H7 (cell line): Measurements from ENCODE around the gene ADAMTS18. TPM values are rescaled to one million over a fixed set of nuclear protein-coding genes. Genes with fewer than 3 reads are reported as not detected.

Experiments used
- DNase-seq: peaks from one replicate; pipeline ENCODE4 v3.0.0; 2012
- H3K27me3 ChIP-seq: 2 replicates; pipeline ENCODE4 v1.6.0; 2011; ENCODE audit warnings: mild to moderate bottlenecking, low read length; ENCODE audit not compliant: control insufficient read depth, insufficient read depth
- H3K36me3 ChIP-seq: replicated peaks from 2 replicates; pipeline ENCODE4 v1.5.1; 2011; ENCODE audit warnings: low read length; ENCODE audit not compliant: control insufficient read depth, insufficient read depth
- H3K4me3 ChIP-seq: 2 replicates; pipeline ENCODE4 v1.5.1; 2011; ENCODE audit warnings: low read depth, mild to moderate bottlenecking, control low read depth, low read length, moderate library complexity; ENCODE audit not compliant: insufficient read depth
- total RNA-seq: library from RNA; depleted of rRNA; stranded (reverse); fragments of >200 nt; shearing (Covaris generic); gene quantifications from 2 replicates; pipeline ENCODE4 v1.2.3, GENCODE V29; 2014

ADAMTS18 gene
- total RNA-seq, 1 experiment from 2014 or later: 0.94 TPM

- no peak for DNase-seq
- Histone ChIP-seq H3K4me3 (no peak overlapping the region), H3K27me3 (no peaks in the 10 kb centered on the region), H3K36me3 (no peaks in the 10 kb centered on the region)
Measured at GRCh38 chr16:77332792-77333191, 102.0 kb downstream of the ADAMTS18 start.

GRCh38 chr16:77331802-77332586 lies 102.8 kb downstream of the ADAMTS18 start:
- no peak for DNase-seq
- Histone ChIP-seq H3K27me3 (no peaks in the 10 kb centered on the region), H3K4me3 (no peak overlapping the region), H3K36me3 (no peaks in the 10 kb centered on the region)

- H3K27me3 ChIP-seq: no peaks in the 10 kb centered on the region
- no peak overlapping the region for H3K4me3 ChIP-seq
- DNase-seq: no peak
- no peaks in the 10 kb centered on the region for H3K36me3 ChIP-seq
Measured at GRCh38 chr16:77331043-77331442, 103.8 kb downstream of the ADAMTS18 start.

- no peaks in the 10 kb centered on the region for H3K27me3 ChIP-seq
- no peak for DNase-seq
- no peaks in the 10 kb centered on the region for H3K36me3 ChIP-seq
- H3K4me3 ChIP-seq: no peak overlapping the region
Measured at GRCh38 chr16:77330332-77331042, 104.3 kb downstream of the ADAMTS18 start.

- no peak for DNase-seq
- Histone ChIP-seq H3K4me3 (no peak overlapping the region), H3K27me3 (no peaks in the 10 kb centered on the region), H3K36me3 (no peaks in the 10 kb centered on the region)
Measured at GRCh38 chr16:77328768-77329167, 106.1 kb downstream of the ADAMTS18 start.

GRCh38 chr16:77328274-77328673 lies 106.6 kb downstream of the ADAMTS18 start:
- no peaks in the 10 kb centered on the region for H3K36me3 ChIP-seq
- H3K27me3 ChIP-seq: no peaks in the 10 kb centered on the region
- no peak overlapping the region for H3K4me3 ChIP-seq
- DNase-seq: no peak

GRCh38 chr16:77327717-77328116 lies 107.1 kb downstream of the ADAMTS18 start:
- Histone ChIP-seq H3K4me3 (no peak overlapping the region), H3K27me3 (no peaks in the 10 kb centered on the region), H3K36me3 (no peaks in the 10 kb centered on the region)
- DNase-seq: no peak

GRCh38 chr16:77324729-77325128 lies 110.1 kb downstream of the ADAMTS18 start:
- Histone ChIP-seq H3K36me3 (no peaks in the 10 kb centered on the region), H3K27me3 (no peaks in the 10 kb centered on the region), H3K4me3 (no peak overlapping the region)
- DNase-seq: no peak

GRCh38 chr16:77323695-77324094 lies 111.1 kb downstream of the ADAMTS18 start:
- Histone ChIP-seq H3K36me3 (no peaks in the 10 kb centered on the region), H3K27me3 (no peaks in the 10 kb centered on the region), H3K4me3 (no peak overlapping the region)
- no peak for DNase-seq

- Histone ChIP-seq H3K4me3 (no peak overlapping the region), H3K27me3 (no peaks in the 10 kb centered on the region), H3K36me3 (no peaks in the 10 kb centered on the region)
- no peak for DNase-seq
Measured at GRCh38 chr16:77322757-77323156, 112.1 kb downstream of the ADAMTS18 start.

- Histone ChIP-seq H3K36me3 (no peaks in the 10 kb centered on the region), H3K27me3 (no peaks in the 10 kb centered on the region), H3K4me3 (no peak overlapping the region)
- DNase-seq: no peak
Measured at GRCh38 chr16:77317059-77317458, 117.8 kb downstream of the ADAMTS18 start.

- H3K27me3 ChIP-seq: no peaks in the 10 kb centered on the region
- no peaks in the 10 kb centered on the region for H3K36me3 ChIP-seq
- DNase-seq: no peak
- H3K4me3 ChIP-seq: no peak overlapping the region
Measured at GRCh38 chr16:77310877-77311276, 124.0 kb downstream of the ADAMTS18 start.

- DNase-seq: no peak
- Histone ChIP-seq H3K27me3 (no peaks in the 10 kb centered on the region), H3K4me3 (no peak overlapping the region), H3K36me3 (no peaks in the 10 kb centered on the region)
Measured at GRCh38 chr16:77308163-77308561, 126.7 kb downstream of the ADAMTS18 start.

- no peak for DNase-seq
- H3K36me3 ChIP-seq: no peaks in the 10 kb centered on the region
- no peaks in the 10 kb centered on the region for H3K27me3 ChIP-seq
- H3K4me3 ChIP-seq: no peak overlapping the region
Measured at GRCh38 chr16:77307426-77308162, 127.2 kb downstream of the ADAMTS18 start.

GRCh38 chr16:77306075-77306474 lies 128.8 kb downstream of the ADAMTS18 start:
- no peaks in the 10 kb centered on the region for H3K27me3 ChIP-seq
- no peak overlapping the region for H3K4me3 ChIP-seq
- no peak for DNase-seq
- no peaks in the 10 kb centered on the region for H3K36me3 ChIP-seq
